ENCODE measurements around the gene MRPL11. TPM values are rescaled to one million over a fixed set of nuclear protein-coding genes. Genes with fewer than 3 reads are reported as not detected.
A peak's percentile ranks its signal among the peaks of the same experiment; 100 is the strongest.
"Not testable (repeated sequence)": the region's sequence is repeated elsewhere in the genome, so short reads cannot be mapped to it uniquely, and the experiment has no call there.

Gene MRPL11
- total and polyA plus RNA-seq, 2 experiments from 2014 or later = 139 to 237 TPM

- no peak for TF ChIP-seq REST (IDR thresholded peaks at IDR 0.05; ENCODE audit: unreplicated experiment)
Measured at GRCh38 chr11:66443602-66444001, 5.0 kb upstream of the MRPL11 start (continued).

- not testable (repeated sequence) for H3K4me3 Mint-ChIP-seq; H3K36me3 ChIP-seq (ENCODE audit: insufficient read depth); H3F3A ChIP-seq (replicated peaks; ENCODE audit: low read depth); H3K9me2 ChIP-seq (ENCODE audit: insufficient read depth); DNase-seq (ENCODE audit: low spot score); H3K4me2 ChIP-seq; H3K4me3 ChIP-seq; H4K20me1 ChIP-seq (replicated peaks; ENCODE audit: insufficient read depth); ATAC-seq; H3K4me1 ChIP-seq (ENCODE audit: insufficient read depth); H3K27ac ChIP-seq (ENCODE audit: low read depth); H3K27me3 ChIP-seq (ENCODE audit: insufficient read depth); H2AFZ ChIP-seq; H3K27ac Mint-ChIP-seq
- Mint-ChIP-seq H3K4me1 (peaks cover 14% of the 10 kb centered on the region), H3K27me3 (ENCODE audit: insufficient read depth, low read depth, poor library complexity) (peaks cover 11% of the 10 kb centered on the region), H3K9me3 (peaks cover 45% of the 10 kb centered on the region), H3K36me3 (ENCODE audit: low read depth) (peaks cover 46% of the 10 kb centered on the region)
- peaks cover 16% of the 10 kb centered on the region for H3K79me2 ChIP-seq (replicated peaks; ENCODE audit: insufficient read depth)
Measured at GRCh38 chr11:66440940-66441282, 2.3 kb upstream of the MRPL11 start.

- not testable (repeated sequence) for H3K27ac Mint-ChIP-seq
Measured at GRCh38 chr11:66440101-66440939, 1.7 kb upstream of the MRPL11 start.

GRCh38 chr11:66437979-66438503 lies 607 bp downstream of the MRPL11 start:
- Histone ChIP-seq H3K4me3 (peak overlapping the region; percentile 73), H3K36me3 (ENCODE audit: insufficient read depth) (peaks cover 11% of the 10 kb centered on the region; the same call in 1 of the 2 replicates), H3K4me2 (peak overlapping the region; percentile 83), H3K4me1 (ENCODE audit: insufficient read depth) (peaks cover 7% of the 10 kb centered on the region; the same call in 1 of the 2 replicates), H4K20me1 (replicated peaks; ENCODE audit: insufficient read depth) (no peaks in the 10 kb centered on the region), H3K9me2 (ENCODE audit: insufficient read depth) (no peaks in the 10 kb centered on the region), H3F3A (replicated peaks; ENCODE audit: low read depth) (no peaks in the 10 kb centered on the region), H3K27me3 (ENCODE audit: insufficient read depth) (no peaks in the 10 kb centered on the region), H2AFZ (peak overlapping the region; percentile 23; the same call in 1 of the 2 replicates), H3K79me2 (replicated peaks; ENCODE audit: insufficient read depth) (peaks cover 16% of the 10 kb centered on the region), H3K27ac (ENCODE audit: low read depth) (peak overlapping the region; percentile 76)
- peaks cover 25% of the 10 kb centered on the region for H3K9me3 Mint-ChIP-seq
- peak; percentile 23 for ATAC-seq
- peak overlapping the region; percentile 93 for H3K4me3 Mint-ChIP-seq
- H3K27me3 Mint-ChIP-seq (ENCODE audit: insufficient read depth, low read depth, poor library complexity) = peaks cover 11% of the 10 kb centered on the region
- peaks cover 6% of the 10 kb centered on the region; the same call in 2 of the 3 replicates for H3K4me1 Mint-ChIP-seq
- DNase-seq (ENCODE audit: low spot score) = peak; percentile 36
- peak overlapping the region; percentile 100 for H3K27ac Mint-ChIP-seq
- peaks cover 56% of the 10 kb centered on the region for H3K36me3 Mint-ChIP-seq (ENCODE audit: low read depth)
- no peak for TF ChIP-seq EZH2phosphoT487 (IDR thresholded peaks at IDR 0.05; ENCODE audit: unreplicated experiment)
- no peak for TF ChIP-seq NANOG (IDR thresholded peaks at IDR 0.05; ENCODE audit: borderline replicate concordance)
- no peak for TF ChIP-seq ZNF114 (CRISPR knock-in tag; IDR thresholded peaks at IDR 0.05)
- no peak for TF ChIP-seq CREB1 (CRISPR knock-in tag; IDR thresholded peaks at IDR 0.05; ENCODE audit: low read depth)
- TF ChIP-seq REST (IDR thresholded peaks at IDR 0.05; ENCODE audit: unreplicated experiment) = no peak

More at GRCh38 chr11:66440101-66440939, 1.7 kb upstream of the MRPL11 start:
- not testable (repeated sequence) for H3K36me3 ChIP-seq (ENCODE audit: insufficient read depth); H3F3A ChIP-seq (replicated peaks; ENCODE audit: low read depth); DNase-seq (ENCODE audit: low spot score); H4K20me1 ChIP-seq (replicated peaks; ENCODE audit: insufficient read depth); H3K4me2 ChIP-seq; H3K27ac ChIP-seq (ENCODE audit: low read depth); H3K4me1 ChIP-seq (ENCODE audit: insufficient read depth); H2AFZ ChIP-seq; ATAC-seq; H3K4me3 ChIP-seq; H3K4me3 Mint-ChIP-seq; H3K9me2 ChIP-seq (ENCODE audit: insufficient read depth); H3K27me3 ChIP-seq (ENCODE audit: insufficient read depth); H3K4me1 Mint-ChIP-seq
- Mint-ChIP-seq H3K27me3 (ENCODE audit: insufficient read depth, low read depth, poor library complexity) (peaks cover 11% of the 10 kb centered on the region), H3K9me3 (peaks cover 45% of the 10 kb centered on the region), H3K36me3 (ENCODE audit: low read depth) (peaks cover 49% of the 10 kb centered on the region)
- H3K79me2 ChIP-seq (replicated peaks; ENCODE audit: insufficient read depth) = peaks cover 16% of the 10 kb centered on the region

Measured in GM23338 (cell line).